Embryonic facial prominence (tissue), 1 donor: ENCODE data around the gene NEK11.
"Not testable (repeated sequence)": the region's sequence is repeated elsewhere in the genome, so short reads cannot be mapped to it uniquely, and the experiment has no call there.

Source experiments
- DNase-seq: peaks from one replicate; pipeline ENCODE4 v3.0.0-alpha.2; 2016; ENCODE audit errors: extremely low spot score

NEK11 gene

DNA sequence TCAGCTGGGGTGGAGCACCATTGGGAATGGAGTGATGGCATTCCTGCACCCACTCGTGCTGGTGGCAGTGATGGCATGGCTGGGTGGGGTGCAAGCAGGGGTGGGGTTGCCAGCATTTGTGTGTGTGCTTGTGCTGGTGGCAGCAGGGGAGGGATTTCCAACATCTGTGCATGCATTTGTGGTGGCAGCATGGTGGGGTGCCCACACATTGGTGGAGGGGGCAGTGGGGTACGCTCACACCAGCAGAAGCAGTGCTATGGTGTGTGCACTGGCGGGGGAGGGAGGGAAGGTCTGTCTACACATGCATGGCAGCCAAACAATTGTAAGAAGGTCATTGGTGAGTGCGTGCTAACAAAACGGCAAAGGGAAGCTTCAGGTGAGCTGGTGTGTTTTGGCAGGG is 278.2 kb downstream of the NEK11 start:
- no peak for DNase-seq

DNA sequence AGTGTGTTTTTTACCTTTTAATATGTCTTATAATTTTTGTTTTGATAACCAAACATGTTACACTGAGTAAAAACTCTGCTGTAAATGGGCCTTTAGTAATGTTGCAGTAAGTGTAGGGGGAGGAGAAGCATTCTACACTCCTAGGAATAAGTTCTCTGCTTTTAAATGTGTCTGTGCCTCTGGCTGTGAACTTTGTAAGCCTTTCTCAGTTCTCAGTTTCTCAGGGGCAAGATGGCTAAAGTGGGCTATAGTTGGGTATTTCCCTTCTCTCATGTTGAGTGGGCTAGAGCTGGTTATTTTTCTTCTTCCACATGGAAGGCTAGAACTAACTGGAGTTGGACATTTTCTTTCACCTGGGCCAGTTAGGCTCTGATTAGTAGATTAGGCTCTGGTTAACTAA is 279.6 kb downstream of the NEK11 start:
- no peak for DNase-seq

DNA sequence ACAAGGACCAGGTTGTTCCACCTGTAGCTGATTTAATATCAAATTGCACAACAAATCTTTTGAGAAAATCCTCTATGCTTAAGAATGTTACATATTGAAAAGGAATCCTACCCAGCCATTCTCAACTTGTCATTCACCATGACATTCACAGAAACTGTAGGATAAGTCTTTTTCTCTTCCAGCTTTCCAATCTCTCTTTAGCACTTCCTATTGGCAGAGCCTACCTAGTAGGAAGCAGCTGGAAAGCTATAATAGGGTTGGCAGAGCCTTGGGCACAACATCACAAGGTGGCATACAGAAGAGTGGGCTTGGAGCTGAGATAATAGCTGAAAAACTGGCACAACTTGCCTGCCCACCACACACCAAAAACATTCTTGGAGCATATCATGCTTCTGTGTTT is 287.6 kb downstream of the NEK11 start:
- DNase-seq, result no peak

DNA sequence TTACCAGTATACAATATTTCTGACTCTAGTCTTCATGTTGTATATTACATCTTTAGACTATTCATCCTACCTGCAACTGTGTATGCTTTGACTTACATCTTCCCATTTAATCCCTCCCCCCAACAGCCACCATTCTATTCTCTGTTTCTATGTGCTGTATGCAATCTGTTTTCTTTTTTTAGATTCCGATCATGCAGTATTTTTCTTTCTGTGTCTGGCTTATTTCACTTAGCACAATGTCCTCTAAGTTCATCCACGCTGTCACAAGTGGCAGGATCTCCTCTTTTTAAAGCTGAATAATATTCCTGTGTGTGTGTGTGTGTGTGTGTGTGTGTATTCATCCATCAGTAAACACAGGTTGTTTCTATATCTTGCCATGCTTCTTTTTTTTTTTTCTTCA is 288.5 kb downstream of the NEK11 start:
- DNase-seq, result no peak

DNA sequence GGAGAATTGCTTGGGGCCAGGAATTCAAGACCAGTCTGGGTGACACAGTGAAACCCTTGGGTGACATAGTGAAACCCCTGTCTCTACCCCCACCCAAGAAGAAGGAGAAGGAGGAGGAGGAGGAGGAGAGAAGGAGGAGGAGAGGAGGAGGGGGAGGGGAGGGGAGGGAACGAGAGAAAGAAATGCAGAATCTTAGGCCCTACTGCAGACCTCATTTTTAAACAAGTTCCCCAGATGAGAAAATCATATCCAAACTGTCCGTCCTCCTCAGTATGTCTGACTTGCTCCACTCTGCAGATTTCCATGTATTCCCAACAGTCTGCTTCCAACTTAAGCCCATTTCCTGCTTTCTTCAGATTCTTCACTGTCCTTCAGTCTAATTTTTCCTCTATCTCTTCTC is 291.0 kb downstream of the NEK11 start:
- no peak for DNase-seq

DNA sequence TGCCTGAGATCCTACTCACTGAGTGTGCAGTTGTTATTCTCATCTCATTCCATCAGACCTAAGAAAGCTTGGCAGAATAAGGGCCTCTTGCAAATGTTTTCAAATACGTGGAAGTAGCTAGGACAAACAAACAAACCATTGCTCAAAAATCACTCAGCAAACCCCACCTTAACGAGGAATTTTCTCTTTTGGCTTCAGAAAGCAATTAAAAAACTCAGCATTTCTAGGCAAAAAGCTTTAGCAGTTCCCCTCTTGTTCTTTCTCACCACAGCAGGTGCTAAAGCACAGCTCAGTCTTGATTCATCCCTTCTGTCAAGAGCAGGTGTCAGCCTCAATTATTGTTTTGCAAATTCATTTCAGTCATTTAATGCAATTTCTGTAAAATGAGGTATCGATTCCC is 296.3 kb downstream of the NEK11 start:
- no peak for DNase-seq

DNA sequence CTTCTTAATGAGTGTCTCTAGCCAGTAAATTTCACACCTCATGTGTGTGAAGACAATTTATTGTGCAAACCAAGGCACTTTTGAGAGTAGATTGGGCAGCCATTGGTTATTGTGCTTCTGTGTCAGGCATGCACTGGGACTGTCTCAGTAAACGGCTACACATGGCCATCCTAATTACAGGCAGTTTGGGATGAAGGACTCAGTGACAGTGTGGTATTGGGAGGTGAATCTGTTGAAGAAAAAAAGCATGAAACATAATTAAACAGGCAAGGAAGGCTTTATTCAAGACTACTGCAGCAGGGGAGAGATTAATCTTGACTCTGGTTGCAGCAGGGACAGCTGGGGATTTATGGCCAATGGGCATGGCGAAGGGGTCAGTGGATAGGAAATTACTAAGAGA is 297.1 kb downstream of the NEK11 start:
- DNase-seq, result no peak

DNA sequence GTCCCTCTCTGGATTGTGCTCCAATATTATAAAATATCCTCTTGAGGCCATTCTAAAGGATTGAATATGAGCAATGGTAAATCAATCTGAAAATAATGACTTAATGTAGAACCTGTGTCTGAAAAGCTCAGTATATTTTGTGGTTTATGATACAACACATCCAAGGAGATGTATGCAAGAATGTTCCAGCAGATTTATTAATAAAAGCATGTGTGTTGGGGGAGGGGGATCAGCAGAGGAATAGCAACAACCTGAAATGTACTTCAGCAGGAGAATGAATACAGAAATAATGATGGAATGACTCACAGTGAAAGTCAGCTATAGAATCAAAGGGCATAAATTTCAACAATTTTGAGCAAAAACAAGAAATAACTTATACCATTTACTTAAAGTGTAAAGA is 298.2 kb downstream of the NEK11 start:
- DNase-seq, result no peak

DNA sequence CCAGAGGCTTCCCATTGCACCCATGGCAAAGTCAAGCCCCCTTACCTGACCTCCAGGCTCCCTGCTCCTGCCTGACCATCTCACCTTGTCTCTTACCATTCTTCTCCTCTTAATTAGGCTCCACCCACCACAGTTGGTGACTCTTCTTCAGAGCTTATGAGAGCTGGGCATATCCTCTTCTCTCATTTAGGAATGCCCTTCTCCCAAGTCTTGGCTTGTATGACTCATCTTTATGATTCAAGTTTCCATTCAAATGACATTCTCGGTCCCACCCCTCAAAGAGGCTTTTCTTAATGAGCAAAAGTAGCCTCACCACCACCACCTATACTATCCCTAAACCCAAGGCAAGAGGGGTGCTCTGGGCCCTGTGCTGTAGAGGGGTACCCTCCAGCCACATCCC is 299.6 kb downstream of the NEK11 start:
- no peak for DNase-seq

DNA sequence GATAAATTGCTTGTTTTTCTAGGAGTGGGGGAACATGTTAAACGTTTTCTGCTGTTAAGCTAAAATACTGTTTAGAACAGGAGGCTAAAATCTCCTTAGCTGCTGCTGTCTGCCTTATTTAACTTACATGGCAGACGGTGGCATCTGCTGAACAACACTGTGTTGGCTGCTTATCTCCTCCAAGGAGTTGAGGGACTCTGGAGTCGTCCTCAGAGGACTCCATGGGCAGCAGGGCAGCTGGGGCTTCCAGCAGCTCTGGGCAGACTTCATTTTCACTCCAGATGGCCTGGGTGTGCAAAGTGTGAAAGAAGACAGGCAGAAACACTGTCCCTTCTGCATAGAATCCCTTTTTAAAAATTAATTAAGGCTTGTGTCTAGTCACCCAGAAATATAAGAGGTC is 302.0 kb downstream of the NEK11 start:
- DNase-seq, result no peak

DNA sequence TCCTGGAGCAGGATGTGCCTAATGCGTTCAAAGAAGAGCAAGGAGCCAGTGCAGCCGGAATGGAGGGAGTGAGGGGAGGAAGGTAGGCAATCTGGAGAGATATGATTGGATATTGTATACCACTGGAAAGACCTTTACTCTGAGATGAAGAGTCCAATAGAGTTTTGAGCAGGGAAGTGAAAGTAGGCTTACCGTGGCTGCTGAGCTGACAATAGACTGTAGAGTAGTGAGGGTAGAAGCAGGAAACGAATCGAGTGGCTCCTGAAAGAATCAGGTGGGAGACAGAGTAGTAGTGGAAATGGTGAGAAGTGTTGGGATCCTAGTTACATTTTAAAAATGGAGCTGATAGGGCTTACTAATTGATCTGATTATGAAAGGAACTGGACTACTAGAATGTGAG is 303.1 kb downstream of the NEK11 start:
- DNase-seq, result no peak

DNA sequence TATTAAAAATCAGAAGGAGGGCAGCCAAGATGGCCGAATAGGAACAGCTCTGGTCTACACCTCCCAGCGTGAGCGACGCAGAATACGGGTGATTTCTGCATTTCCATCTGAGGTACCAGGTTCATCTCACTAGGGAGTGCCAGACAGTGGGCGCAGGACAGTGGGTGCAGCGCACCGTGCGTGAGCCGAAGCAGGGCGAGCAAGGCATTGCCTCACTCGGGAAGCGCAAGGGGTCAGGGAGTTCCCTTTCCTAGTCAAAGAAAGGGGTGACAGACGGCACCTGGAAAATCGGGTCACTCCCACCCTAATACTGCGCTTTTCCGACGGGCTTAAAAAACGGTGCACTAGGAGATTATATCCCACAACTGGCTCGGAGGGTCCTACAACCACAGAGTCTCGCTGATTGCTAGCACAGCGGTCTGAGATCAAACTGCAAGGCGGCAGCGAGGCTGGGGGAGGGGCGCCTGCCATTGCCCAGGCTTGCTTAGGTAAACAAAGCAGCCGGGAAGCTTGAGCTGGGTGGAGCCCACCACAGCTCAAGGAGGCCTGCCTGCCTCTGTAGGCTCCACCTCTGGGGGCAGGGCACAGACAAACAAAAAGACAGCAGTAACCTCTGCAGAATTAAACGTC is 304.9 kb downstream of the NEK11 start:
- DNase-seq, result not testable (repeated sequence)

DNA sequence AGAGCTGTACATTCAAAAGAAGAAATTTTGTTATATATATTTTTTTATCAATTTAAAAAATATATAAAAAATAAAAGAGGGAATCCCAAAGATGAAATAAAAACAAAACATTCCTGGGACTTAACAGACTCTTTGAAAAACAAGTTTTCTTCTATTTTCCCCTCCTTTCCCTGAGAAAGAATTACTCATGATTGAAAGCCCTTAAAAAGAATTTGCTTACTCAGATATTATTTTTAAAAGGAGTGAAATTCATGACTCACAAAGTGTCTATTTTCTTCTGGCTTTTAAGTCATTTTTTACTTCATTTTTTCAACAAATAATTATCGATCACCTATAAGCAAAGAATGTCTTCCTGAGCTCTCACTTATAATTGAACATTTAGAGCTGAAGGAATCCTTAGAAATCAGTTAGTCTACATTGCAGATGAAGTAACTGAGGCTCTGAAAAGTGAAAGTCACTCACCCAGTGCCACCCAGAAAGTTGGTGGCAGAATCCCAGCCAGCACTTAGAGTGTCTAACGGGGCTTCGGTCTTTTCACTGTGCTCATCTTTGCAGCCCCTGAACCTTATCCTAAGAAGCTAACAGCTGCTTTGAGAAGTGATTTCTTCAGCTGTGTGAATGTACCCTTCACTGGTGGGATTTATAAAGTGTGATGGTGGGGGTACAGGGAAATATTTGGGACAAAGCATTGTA is 312.4 kb downstream of the NEK11 start:
- DNase-seq, result no peak

DNA sequence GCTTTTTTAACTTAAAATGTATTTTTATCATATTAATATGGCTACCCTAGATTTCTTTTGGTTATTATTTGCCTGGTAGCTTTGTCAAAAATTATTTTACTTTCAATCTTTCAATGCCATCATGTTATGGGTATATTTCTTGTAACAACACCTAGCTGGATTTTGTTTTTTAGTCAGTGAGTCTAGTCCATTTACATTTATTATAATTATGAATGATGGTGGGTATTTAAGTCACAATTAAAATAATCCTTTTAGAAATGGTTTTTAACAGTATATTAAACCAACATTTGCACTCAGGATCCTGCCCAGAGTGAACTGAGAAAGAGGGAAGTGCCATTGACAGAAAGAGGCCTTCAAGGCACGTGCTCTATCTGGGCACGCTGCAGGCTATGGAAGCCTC is 315.1 kb downstream of the NEK11 start:
- no peak for DNase-seq

DNA sequence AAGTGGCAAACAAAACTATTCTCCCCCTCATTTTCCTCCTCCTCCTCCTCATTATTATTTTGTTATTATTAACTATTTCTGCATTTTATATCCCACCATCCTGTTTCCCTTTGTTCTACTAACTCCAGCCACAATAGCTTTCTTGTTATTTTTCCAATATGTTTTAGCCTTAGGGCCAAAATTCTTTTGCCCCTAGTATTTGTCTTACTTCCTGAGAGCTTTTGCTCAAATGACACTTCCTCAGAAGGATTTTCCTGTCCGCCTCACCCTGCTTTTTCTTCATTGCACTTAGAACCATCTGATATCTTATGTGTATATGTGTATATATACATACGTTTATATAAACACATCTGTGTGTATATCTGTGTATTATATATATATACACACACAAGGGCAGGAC is 322.2 kb downstream of the NEK11 start:
- DNase-seq, result no peak

DNA sequence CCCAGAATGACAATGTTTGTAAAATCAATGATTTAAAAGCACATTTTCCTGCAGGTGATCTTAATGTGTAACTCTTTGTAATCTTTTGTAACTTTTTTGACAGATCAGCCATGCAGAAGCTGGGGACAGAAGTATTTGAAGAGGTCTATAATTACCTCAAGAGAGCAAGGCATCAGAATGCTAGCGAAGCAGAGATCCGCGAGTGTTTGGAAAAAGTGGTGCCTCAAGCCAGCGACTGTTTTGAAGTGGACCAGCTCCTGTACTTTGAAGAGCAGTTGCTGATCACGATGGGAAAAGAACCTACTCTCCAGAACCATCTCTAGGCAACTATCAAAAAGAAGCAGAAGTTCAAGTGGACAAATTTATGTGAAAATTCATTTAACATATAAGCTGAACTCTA is 322.8 kb downstream of the NEK11 start:
- no peak for DNase-seq

DNA sequence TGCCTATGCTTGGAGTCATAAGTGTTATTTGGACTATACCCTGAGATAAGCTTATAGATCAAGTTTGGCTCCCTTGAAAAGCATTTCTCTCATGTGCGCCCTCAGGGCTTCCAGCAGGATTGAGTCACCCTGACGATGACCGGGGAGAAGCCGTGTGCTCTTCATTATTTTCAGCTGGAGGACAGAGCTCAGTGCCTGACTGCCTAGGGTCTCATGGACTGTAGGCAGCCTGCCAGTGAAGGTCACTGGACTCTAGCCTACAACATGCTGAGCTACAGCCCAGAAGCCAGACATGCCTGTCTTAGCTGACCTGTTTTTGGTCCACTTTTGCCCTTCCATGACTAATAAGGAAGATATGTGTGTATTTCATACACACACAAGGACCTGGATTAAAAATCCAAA is 323.3 kb downstream of the NEK11 start:
- no peak for DNase-seq

DNA sequence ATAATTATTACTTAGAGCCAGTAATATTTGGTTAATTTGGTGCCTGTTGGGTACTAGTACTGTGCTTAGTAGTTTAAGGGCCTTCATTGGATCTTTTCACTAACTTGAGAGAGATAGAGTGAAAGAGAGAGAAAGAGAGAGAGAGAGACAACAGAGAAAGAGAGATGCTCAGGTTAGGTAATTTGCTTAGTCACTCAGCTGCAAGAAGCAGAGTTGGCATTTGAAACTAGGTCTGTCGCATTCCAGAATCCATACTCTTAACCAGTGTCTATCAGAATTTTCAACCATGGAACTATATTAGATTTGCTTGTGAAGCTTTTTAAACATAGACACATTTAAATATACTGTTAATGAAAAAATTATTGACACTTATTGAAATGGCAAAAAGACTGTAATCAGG is 323.8 kb downstream of the NEK11 start:
- no peak for DNase-seq

DNA sequence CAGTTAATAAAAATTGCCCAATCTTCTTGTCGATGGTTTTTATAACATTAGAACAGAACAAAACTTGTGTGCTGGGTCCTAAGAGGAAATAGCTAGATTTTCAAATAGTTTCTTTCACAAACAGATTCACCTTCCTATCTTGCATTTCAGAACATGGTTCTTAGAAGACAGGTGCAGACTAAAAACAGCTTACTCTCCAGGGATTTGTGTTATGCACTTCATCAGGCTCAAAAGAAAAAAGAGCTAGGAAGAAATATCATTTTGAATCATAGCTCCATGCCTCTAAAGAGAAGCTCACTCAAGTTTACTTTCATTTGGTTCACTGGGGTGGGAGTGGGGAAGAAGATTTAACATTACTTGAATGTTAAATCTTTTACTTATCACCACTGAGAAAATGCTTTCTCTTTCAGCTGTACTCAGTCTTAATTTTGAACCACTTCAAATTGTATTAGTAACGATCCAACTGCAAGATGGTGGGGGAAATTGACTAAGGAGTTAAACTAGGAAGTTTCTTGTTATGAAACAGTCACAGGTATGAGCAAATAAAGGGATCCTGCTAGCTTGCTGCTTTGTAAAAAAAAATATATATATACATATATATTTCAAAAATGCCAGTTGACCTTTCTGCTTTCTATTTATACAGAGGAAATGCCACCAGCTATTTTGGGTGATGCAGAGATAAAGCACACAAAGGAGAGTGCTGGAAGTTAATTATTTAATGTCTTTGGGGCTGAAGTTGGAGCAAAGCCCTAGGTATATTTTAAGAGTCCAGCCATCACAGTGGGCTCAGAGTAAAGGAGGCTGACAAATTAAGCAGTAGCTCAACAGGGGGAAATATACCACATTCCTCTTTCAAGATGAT is 326.6 kb downstream of the NEK11 start:
- DNase-seq, result no peak

DNA sequence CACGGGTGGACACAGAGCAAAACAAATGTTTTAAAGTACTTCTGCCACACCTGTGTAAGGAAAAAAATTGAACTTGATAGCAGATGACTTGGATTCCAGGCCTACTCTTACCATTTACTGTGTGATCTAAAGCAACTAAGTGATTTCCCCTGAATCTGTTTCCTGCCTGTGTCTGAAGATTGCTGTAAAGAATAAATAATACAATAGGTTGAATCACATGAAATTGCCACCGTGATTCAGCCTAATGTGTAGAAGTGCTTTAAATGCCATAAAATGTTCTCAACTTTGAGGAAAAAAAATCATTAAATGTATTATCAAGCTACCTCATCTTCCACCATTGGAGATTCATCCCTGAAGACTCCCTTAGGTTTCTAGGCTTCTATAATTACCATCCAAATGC is 327.3 kb downstream of the NEK11 start:
- no peak for DNase-seq

DNA sequence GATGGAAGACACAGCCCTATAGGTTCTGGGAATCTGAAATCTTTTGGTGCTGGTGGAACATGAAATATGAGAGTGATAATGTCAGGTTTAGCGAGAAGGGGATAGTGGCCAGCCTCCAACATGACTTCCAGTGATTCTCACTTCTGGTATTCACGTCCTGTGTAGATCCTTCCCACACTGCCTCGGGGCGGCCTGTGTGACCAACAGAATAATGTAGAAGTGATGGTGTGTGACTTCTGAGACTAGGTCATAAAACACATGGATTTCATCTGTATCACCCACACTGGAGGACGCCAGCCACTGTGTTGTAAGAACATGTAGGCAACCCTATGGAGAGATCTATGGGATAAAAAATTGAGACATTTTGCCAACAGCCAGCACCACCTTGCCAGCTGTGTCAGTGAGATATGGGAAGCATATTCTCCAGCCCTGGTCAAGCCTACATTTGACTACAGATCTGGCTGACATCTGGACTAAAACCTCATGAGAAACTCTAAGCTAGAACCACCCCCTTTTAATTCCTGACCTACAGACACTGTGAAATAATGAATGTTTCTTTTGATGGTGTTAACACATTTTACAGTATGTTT is 329.4 kb downstream of the NEK11 start:
- DNase-seq, result no peak

DNA sequence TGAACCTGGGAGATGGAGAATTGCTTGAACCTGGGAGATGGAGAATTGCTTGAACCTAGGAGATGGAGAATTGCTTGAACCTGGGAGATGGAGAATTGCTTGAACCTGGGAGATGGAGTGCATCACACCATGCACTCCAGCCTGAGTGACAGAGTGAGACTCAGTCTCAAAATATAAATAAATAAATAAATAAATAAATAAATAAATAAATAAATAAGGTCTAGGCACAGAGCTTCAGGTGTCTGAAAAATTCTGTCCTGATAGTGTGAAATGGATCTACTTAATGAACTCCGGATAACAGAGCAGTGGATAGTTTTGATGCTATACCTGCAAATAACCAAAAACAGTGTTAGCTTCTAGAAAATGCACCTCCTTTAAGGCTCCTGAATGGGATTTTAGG is 330.6 kb downstream of the NEK11 start:
- no peak for DNase-seq
